SK-N-MC (cell line): ENCODE data around the gene HMGN4.
A peak's percentile ranks its signal among the peaks of the same experiment; 100 is the strongest.
"Not testable (repeated sequence)": the region's sequence is repeated elsewhere in the genome, so short reads cannot be mapped to it uniquely, and the experiment has no call there.

ENCODE experiments used
- DNase-seq: peaks from one replicate; pipeline ENCODE4 v3.0.0-alpha.2; 2011; ENCODE audit warnings: low read depth, low spot score
- H3K27ac ChIP-seq: fragments of 200-600 bp; sonication (generic); 2 replicates; pipeline ENCODE4 v1.5.1; 2016; ENCODE audit warnings: mixed run types
- H3K36me3 ChIP-seq: fragments of 200-600 bp; sonication (generic); 2 replicates; pipeline ENCODE4 v1.6.1; 2017; ENCODE audit warnings: antibody characterized with exemption, low read length, mixed read lengths; ENCODE audit not compliant: insufficient read depth
- H3K4me3 ChIP-seq: fragments of 200-600 bp; sonication (generic); 2 replicates; pipeline ENCODE4 v1.5.1; 2016
- H3K9ac ChIP-seq: fragments of 200-600 bp; sonication (generic); 2 replicates; pipeline ENCODE4 v1.8.0; 2017; ENCODE audit warnings: mixed run types, mixed read lengths; ENCODE audit not compliant: insufficient read length
- H3K9me3 ChIP-seq: fragments of 200-600 bp; sonication (generic); 2 replicates; pipeline ENCODE4 v1.6.1; 2017; ENCODE audit warnings: low read depth, mild to moderate bottlenecking, antibody characterized with exemption, low read length, moderate library complexity, mixed read lengths
- EZH2 ChIP-seq: fragments of 200-600 bp; sonication (generic); IDR thresholded peaks from one replicate; pipeline ENCODE4 v1.6.1; 2017; ENCODE audit warnings: antibody characterized with exemption
- FOXP2 ChIP-seq: optimal IDR thresholded peaks from 2 replicates; pipeline ENCODE3; 2011; ENCODE audit warnings: mild to moderate bottlenecking, moderate library complexity; ENCODE audit not compliant: insufficient read depth; ENCODE audit errors: extremely low read length, control extremely low read depth
- POLR2AphosphoS5 ChIP-seq: IDR thresholded peaks from 2 replicates; pipeline ENCODE4 v1.6.1; 2012; ENCODE audit warnings: mild to moderate bottlenecking, low read depth, low read length, borderline replicate concordance

Gene HMGN4

DNA sequence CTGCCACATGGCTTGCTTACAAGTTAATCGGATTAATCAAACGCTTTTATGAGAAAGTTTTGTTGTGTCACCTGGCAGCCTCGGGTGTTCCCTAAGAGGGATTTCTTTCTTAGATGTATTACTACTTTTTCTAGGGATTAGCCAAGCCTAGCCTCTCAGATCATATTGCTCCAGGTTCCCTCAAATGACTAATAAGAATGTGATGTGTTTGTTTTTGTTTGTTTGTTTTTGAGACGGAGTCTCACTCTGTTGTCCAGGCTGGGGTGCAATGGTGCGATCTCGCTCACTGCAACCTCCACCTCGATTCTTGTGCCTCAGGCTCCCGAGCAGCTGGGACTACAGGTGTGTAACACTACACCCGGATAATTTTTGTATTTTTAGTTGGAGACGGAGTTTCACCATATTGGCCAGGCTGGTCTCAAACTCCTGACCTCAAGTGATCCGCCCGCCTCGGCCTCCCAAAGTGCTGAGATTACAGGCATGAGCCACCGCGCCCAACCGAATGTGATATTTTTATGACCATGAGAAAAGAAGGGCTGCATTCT, 977 bp downstream of the HMGN4 start:
- no peak for DNase-seq
- H3K27ac ChIP-seq, result 0 out of 2 replicates have a peak overlapping the region, but pooled peaks have one; percentile 97
- peaks cover 10% of the 10 kb centered on the region for H3K36me3 ChIP-seq
- peak overlapping the region; percentile 91 for H3K4me3 ChIP-seq
- no peaks in the 10 kb centered on the region for H3K9me3 ChIP-seq
- H3K9ac ChIP-seq, result peak overlapping the region; percentile 93
- no peak for TF ChIP-seq POLR2AphosphoS5
- TF ChIP-seq FOXP2, result no peak
- TF ChIP-seq EZH2, result no peak

DNA sequence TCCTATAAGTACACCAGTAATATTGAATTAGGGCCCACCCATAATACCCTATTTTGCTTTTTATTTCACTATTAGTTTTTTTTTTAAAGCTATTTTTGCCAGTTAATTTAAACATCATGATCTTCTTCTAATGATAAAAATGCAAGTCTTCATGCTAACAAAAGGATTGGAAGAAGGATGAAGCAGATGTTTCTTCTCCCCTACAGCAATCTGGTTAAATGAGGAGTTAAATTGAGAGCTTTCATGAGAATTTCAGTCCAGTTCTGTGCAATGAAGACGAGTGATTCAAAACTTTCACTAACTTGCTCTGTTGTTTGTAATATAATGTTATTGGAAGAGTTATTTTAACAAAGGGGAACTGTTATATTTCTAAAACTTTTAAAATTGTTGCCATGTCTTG, 3.4 kb downstream of the HMGN4 start:
- H3K9me3 ChIP-seq, result no peaks in the 10 kb centered on the region
- H3K4me3 ChIP-seq, result no peak overlapping the region
- TF ChIP-seq POLR2AphosphoS5, result no peak
- TF ChIP-seq FOXP2, result no peak
- no peak for DNase-seq
- no peak overlapping the region for H3K27ac ChIP-seq
- H3K9ac ChIP-seq, result no peak overlapping the region
- peaks cover 24% of the 10 kb centered on the region for H3K36me3 ChIP-seq

DNA sequence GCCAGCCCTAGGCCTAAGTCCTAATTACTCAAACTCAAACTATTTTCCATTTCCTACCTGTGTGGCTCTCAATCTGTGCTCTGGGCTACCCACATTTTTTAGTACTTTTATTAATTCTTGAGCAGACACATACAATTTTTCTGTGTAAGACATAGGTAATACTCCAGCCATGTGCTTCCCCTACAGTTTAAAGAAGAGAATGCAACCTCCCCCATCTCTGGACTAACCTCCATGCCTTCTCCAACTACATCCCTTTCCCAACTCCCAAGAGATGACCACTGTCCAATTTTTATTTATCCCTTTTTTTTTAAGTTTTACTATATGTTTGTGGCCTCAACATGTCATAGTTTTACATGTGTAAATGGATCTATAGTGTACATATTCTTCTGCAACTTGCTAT, 5.8 kb downstream of the HMGN4 start:
- Histone ChIP-seq H3K36me3 (peaks cover 24% of the 10 kb centered on the region), H3K27ac (no peak overlapping the region), H3K9me3 (no peaks in the 10 kb centered on the region), H3K9ac (no peak overlapping the region), H3K4me3 (no peak overlapping the region)
- no peak for TF ChIP-seq POLR2AphosphoS5
- TF ChIP-seq FOXP2, result no peak
- TF ChIP-seq EZH2, result no peak
- DNase-seq, result no peak

DNA sequence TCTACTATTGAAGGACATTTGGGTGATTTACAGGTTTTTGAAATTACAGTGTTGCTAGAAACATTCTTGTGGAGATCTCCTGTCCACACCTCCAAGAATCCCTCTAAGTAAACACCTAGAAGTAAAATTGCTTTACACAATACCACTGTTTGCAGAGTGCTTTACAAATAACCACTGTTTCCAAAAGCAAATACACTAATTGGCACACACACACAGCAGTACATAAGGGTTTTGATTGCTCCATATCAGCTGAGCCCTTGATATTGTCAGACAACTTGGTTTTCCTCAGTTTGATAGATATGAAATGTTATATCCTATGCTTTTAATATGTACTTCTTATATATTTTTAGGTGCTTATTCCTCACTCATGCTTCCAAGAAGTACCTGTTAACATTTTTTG, 6.3 kb downstream of the HMGN4 start:
- no peak for TF ChIP-seq FOXP2
- no peak for TF ChIP-seq EZH2
- no peak for TF ChIP-seq POLR2AphosphoS5
- no peak overlapping the region for H3K27ac ChIP-seq
- no peak for DNase-seq
- peaks cover 24% of the 10 kb centered on the region for H3K36me3 ChIP-seq
- H3K4me3 ChIP-seq, result no peak overlapping the region
- H3K9me3 ChIP-seq, result no peaks in the 10 kb centered on the region
- no peak overlapping the region for H3K9ac ChIP-seq

DNA sequence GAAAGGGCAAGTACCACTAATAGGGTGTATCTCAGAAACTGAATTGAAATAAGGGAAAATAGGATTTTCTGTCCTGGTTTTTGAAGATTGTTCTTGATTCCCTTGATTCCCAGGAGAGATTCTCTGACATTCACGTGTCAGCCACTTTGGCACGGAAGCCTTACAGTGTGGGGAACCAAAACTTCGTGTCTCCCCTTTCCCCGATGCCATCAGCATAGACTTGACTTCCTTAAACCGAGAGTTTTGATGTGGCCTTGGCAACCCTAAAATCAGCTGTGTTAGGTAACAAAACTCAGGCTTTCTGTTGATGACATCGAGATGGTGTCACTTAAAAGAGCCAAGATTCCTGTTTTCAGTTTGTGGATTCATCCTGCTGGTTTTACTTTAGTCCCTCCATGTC, 7.5 kb downstream of the HMGN4 start:
- DNase-seq, result no peak
- Histone ChIP-seq H3K9ac (no peak overlapping the region), H3K27ac (0 out of 2 replicates have a peak overlapping the region, but pooled peaks have one; percentile 2), H3K36me3 (peaks cover 24% of the 10 kb centered on the region), H3K9me3 (no peaks in the 10 kb centered on the region), H3K4me3 (no peak overlapping the region)
- TF ChIP-seq EZH2, result no peak
- TF ChIP-seq POLR2AphosphoS5, result no peak
- no peak for TF ChIP-seq FOXP2

DNA sequence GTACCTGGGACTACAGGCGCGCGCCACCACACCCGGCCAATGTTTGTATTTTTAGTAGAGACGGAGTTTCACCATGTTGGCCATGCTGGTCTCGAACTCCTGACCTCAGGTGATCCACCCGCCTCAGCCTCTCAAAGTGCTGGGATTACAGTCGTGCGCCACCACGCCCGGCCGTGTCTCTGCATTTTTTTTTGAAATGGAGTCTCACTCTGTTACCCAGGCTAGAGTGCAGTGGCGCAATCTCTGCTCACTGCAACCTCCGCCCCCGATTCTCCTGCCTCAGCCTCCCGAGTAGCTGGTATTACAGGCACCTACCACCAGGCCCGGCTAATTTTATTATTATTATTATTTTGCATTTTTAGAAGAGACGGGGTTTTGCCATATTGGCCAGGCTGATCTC, 9.2 kb downstream of the HMGN4 start:
- not testable (repeated sequence) for H3K9ac ChIP-seq, H3K4me3 ChIP-seq, H3K27ac ChIP-seq, H3K9me3 ChIP-seq, DNase-seq
- H3K36me3 ChIP-seq, result peaks cover 24% of the 10 kb centered on the region

DNA sequence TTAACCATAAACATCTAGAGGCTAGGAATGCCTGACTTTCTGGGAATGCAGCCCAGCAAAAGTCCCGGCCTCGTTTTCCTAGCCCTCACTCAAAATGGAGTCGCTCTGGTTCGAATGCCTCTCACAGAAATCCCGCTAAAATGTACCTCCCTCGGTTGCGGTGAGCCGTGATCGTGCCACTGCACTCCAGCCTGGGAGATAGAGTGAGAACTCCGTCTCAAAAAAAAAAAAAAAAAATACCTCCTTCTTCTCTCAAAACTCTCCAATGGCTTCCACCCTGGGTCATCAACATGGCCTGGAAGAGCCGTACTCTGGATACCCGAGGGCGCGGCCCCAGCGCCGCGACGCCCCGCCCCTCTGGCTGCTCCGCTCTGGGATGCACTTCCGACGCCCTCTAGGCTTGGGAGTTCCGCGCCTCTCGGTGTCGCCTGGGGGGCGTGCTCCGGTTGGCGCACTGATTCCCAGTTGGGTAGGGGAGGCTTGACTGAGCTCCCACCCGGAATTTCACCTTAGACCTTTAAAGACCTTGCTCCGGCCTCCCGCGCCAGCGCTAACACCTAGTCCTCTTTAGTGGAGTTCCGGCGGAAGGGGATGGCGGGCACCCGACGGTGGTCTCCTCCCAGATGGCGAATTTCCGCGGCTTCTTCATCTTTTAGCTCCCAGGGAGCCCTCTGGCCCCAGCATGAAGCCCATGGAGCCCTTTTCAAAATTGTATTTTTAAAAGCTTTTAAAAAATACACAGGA, 12.3 kb downstream of the HMGN4 start:
- Histone ChIP-seq H3K27ac (no peak overlapping the region), H3K4me3 (peak overlapping the region; percentile 72), H3K9ac (no peak overlapping the region), H3K36me3 (peaks cover 3% of the 10 kb centered on the region), H3K9me3 (no peaks in the 10 kb centered on the region)
- TF ChIP-seq EZH2 (no peak), POLR2AphosphoS5 (peak; percentile 32; the same call in 1 of the 2 replicates)
- DNase-seq, result no peak

DNA sequence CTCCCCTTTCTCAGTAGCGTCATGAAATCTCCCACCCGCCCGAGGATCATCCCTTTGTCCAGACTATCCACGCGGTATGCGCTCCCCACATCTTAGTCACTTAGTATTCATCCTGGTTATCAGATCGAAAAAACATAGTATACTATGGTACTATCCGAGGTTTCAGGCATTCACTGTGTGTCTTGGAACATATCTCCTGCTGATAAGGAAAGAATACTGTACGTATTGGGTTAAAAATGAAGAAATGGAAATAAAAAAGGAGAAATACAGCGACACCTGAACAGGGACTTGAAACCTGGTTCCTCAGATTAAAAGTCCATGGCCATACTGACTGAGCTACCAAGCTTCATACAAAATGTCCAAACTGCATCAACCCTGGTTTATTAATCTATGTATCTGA, 14.0 kb downstream of the HMGN4 start:
- TF ChIP-seq FOXP2 (no peak), POLR2AphosphoS5 (no peak), EZH2 (no peak)
- DNase-seq, result no peak
- H3K9ac ChIP-seq, result no peak overlapping the region
- H3K27ac ChIP-seq, result no peak overlapping the region
- H3K36me3 ChIP-seq, result no peaks in the 10 kb centered on the region
- H3K4me3 ChIP-seq, result peak overlapping the region; percentile 87
- no peaks in the 10 kb centered on the region for H3K9me3 ChIP-seq

DNA sequence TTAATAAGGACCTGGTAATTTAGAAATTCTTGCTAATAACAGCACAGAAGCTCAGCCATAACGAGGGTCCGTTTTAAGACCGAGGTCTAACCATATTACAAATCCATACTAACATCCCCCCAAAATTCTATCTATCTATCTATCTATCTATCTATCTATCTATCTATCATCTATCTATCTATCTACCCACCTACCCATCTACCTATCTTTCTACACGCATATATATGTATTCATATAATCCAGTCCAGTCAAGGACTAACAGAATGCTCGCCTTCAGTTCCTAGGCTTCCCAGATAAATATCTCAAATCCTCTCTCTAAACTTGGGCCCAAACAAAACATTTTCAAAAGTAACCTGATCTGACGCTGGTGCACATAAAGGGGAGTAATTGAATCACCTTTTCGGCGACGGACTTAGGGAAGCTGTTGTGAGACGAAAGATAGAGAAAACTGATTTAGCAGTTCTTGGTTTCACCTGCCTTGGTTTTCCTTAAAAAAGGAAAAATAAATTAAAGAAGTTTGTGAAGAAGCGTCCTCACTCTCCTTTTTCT, 14.5 kb downstream of the HMGN4 start:
- Histone ChIP-seq H3K9me3 (no peaks in the 10 kb centered on the region), H3K9ac (peak overlapping the region; percentile 75), H3K27ac (no peak overlapping the region), H3K4me3 (peak overlapping the region; percentile 87), H3K36me3 (no peaks in the 10 kb centered on the region)
- DNase-seq, result no peak
- TF ChIP-seq POLR2AphosphoS5, result no peak
- no peak for TF ChIP-seq EZH2
- no peak for TF ChIP-seq FOXP2
